BJ (cell line): ENCODE results near the gene CAPN1. TPM values are rescaled to one million over a fixed set of nuclear protein-coding genes. Genes with fewer than 3 reads are reported as not detected.

Experiments used
- CTCF ChIA-PET: fragments of 350-600 bp; formaldehyde crosslinking; extraction: SDS; loops from one replicate; lab custom pipeline; 2021; ENCODE audit warnings: antibody characterized with exemption, inconsistent platforms; lab: Yijun Ruan, JAX
- POLR2A ChIA-PET: fragments of 300-600 bp; sonication (Branson Sonifier 250); formaldehyde crosslinking; extraction: SDS; loops from one replicate; lab custom pipeline; 2021; ENCODE audit warnings: antibody characterized with exemption; lab: Charles Lee
- DNase-seq: peaks from one replicate; pipeline ENCODE4 v3.0.0-alpha.2; 2011; ENCODE audit warnings: low read depth
- H3K27me3 ChIP-seq: 2 replicates; pipeline ENCODE4 v1.6.0; 2011; ENCODE audit warnings: low read length; ENCODE audit not compliant: control insufficient read depth, insufficient read depth
- H3K36me3 ChIP-seq: 2 replicates; pipeline ENCODE4 v1.5.1; 2011; ENCODE audit warnings: low read length; ENCODE audit not compliant: control insufficient read depth, insufficient read depth
- H3K4me3 ChIP-seq: 2 replicates; pipeline ENCODE4 v1.5.1; 2011; ENCODE audit warnings: low read depth, mild to moderate bottlenecking, control low read depth, low read length
- CTCF ChIP-seq: IDR thresholded peaks from 2 replicates; pipeline ENCODE4 v1.5.1; 2011; ENCODE audit warnings: low read depth, mild to moderate bottlenecking, control low read depth, inconsistent platforms, low read length, moderate library complexity; ENCODE audit not compliant: insufficient read depth
- polyA plus RNA-seq: library from polyadenylated mRNA; depleted of rRNA; stranded (reverse); fragments of >200 nt; gene quantifications from 2 replicates; pipeline ENCODE4 v1.2.3, GENCODE V29; 2011

The CAPN1 gene
- polyA plus RNA-seq, 1 experiment, result 181 TPM

- Histone ChIP-seq H3K36me3 (peaks cover 43% of the 10 kb centered on the region), H3K27me3 (no peaks in the 10 kb centered on the region), H3K4me3 (no peak overlapping the region)
- no peak for DNase-seq
- CTCF ChIA-PET, result interaction anchor here (0.7 kb wide), 1 partner anchor 27 kb away, joined by 4 read pairs; no protein-coding TSS in a partner anchor
- TF ChIP-seq CTCF, result no peak
- POLR2A ChIA-PET, result no interaction called here
These were observed 3.4 kb downstream of the CAPN1 start for GRCh38 chr11:65185171-65185570.

GRCh38 chr11:65185869-65186341, 4.2 kb downstream of the CAPN1 start:
- no peak for DNase-seq
- ChIA-PET POLR2A (no interaction called here), CTCF (interaction anchor here (0.7 kb wide), 1 partner anchor 26 kb away, joined by 4 read pairs; no protein-coding TSS in a partner anchor)
- TF ChIP-seq CTCF, result peak; percentile 20; the same call in 1 of the 2 replicates
- no peaks in the 10 kb centered on the region for H3K27me3 ChIP-seq
- H3K36me3 ChIP-seq, result peaks cover 44% of the 10 kb centered on the region
- H3K4me3 ChIP-seq, result no peak overlapping the region

- POLR2A ChIA-PET, result no interaction called here
- Histone ChIP-seq H3K4me3 (no peak overlapping the region), H3K36me3 (peaks cover 44% of the 10 kb centered on the region), H3K27me3 (no peaks in the 10 kb centered on the region)
- DNase-seq, result no peak
- CTCF ChIA-PET, result no interaction called here
- TF ChIP-seq CTCF, result no peak
These were observed 5.0 kb downstream of the CAPN1 start for GRCh38 chr11:65186701-65187100.

- ChIA-PET POLR2A (interaction anchor here (0.6 kb wide), 1 partner anchor 75 kb away, joined by 6 read pairs; the partner anchor contains the start of gene POLA2), CTCF (no interaction called here)
- Histone ChIP-seq H3K27me3 (no peaks in the 10 kb centered on the region), H3K4me3 (no peak overlapping the region), H3K36me3 (peaks cover 44% of the 10 kb centered on the region)
- DNase-seq, result no peak
- no peak for TF ChIP-seq CTCF
These were observed 5.5 kb downstream of the CAPN1 start for GRCh38 chr11:65187146-65187675.

GRCh38 chr11:65187971-65188461, 6.3 kb downstream of the CAPN1 start:
- peaks cover 46% of the 10 kb centered on the region for H3K36me3 ChIP-seq
- no peak overlapping the region for H3K4me3 ChIP-seq
- no peak for TF ChIP-seq CTCF
- no peak for DNase-seq
- H3K27me3 ChIP-seq, result no peaks in the 10 kb centered on the region
- ChIA-PET POLR2A (interaction anchor here (0.6 kb wide), 1 partner anchor 74 kb away, joined by 6 read pairs; the partner anchor contains the start of gene POLA2), CTCF (interaction anchor here (0.5 to 0.7 kb wide), 2 partner anchors 16 to 48 kb away, joined by 3 to 4 read pairs; no protein-coding TSS in a partner anchor)
